GM12865 (cell line): Measurements from ENCODE around the gene SCN5A.

ENCODE experiments used
- DNase-seq: peaks from one replicate; pipeline ENCODE4 v3.0.0; 2010; ENCODE audit warnings: low read depth
- H3K4me3 ChIP-seq: 2 replicates; pipeline ENCODE4 v1.5.1; 2011; ENCODE audit warnings: mild to moderate bottlenecking, low read depth, low read length, control low read depth
- CTCF ChIP-seq: IDR thresholded peaks from 2 replicates; pipeline ENCODE4 v1.5.1; 2011; ENCODE audit warnings: low read length, control low read depth, low read depth, inconsistent platforms; ENCODE audit not compliant: insufficient read depth; ENCODE audit errors: missing control alignments

Gene SCN5A

GRCh38 chr3:38551026-38551832 lies 98.3 kb downstream of the SCN5A start:
- no peak overlapping the region for H3K4me3 ChIP-seq
- TF ChIP-seq CTCF = no peak
- DNase-seq = no peak

- H3K4me3 ChIP-seq = no peak overlapping the region
- DNase-seq = no peak
- no peak for TF ChIP-seq CTCF
These were observed 99.3 kb downstream of the SCN5A start for GRCh38 chr3:38549957-38550840.

- no peak for DNase-seq
- no peak overlapping the region for H3K4me3 ChIP-seq
- TF ChIP-seq CTCF = no peak
These were observed 100.0 kb downstream of the SCN5A start for GRCh38 chr3:38549486-38549885.

- TF ChIP-seq CTCF = no peak
- H3K4me3 ChIP-seq = no peak overlapping the region
- no peak for DNase-seq
These were observed 100.4 kb downstream of the SCN5A start for GRCh38 chr3:38549082-38549481.

- no peak overlapping the region for H3K4me3 ChIP-seq
- DNase-seq = no peak
- TF ChIP-seq CTCF = no peak
These were observed 101.1 kb downstream of the SCN5A start for GRCh38 chr3:38548154-38548931.

- no peak for DNase-seq
- no peak for TF ChIP-seq CTCF
- no peak overlapping the region for H3K4me3 ChIP-seq
These were observed 103.5 kb downstream of the SCN5A start for GRCh38 chr3:38545983-38546382.
